ENCODE results near the gene GNAL. TPM values are rescaled to one million over a fixed set of nuclear protein-coding genes. Genes with fewer than 3 reads are reported as not detected.

GNAL gene
- total and polyA plus RNA-seq, 2 donors from 2014 or later = 1.8 to 9.7 TPM

DNA sequence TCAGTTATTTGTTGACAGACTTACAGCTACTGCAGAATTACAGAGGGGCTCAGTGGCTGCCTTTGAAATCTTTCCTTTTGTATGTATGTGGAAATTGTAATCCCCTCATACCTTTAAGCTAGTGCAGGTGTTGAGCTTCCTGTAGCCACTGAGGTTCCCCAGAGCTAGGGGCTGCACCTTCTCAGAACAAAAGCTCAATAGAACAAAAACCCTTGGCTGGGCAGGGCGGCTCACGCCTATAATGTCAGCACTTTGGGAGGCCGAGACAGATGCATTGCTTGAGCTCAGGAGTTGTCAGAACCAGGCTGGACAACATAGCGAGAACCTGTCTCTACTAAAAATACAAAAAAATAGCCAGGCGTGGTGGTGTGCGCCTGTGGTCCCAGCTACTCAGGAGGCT lies 120.8 kb downstream of the GNAL start:
- no peak overlapping the region for H3K27ac ChIP-seq (ENCODE audit: low read depth in 2 of 2, low read length in 2 of 2)
- TF ChIP-seq, protein P1, sequence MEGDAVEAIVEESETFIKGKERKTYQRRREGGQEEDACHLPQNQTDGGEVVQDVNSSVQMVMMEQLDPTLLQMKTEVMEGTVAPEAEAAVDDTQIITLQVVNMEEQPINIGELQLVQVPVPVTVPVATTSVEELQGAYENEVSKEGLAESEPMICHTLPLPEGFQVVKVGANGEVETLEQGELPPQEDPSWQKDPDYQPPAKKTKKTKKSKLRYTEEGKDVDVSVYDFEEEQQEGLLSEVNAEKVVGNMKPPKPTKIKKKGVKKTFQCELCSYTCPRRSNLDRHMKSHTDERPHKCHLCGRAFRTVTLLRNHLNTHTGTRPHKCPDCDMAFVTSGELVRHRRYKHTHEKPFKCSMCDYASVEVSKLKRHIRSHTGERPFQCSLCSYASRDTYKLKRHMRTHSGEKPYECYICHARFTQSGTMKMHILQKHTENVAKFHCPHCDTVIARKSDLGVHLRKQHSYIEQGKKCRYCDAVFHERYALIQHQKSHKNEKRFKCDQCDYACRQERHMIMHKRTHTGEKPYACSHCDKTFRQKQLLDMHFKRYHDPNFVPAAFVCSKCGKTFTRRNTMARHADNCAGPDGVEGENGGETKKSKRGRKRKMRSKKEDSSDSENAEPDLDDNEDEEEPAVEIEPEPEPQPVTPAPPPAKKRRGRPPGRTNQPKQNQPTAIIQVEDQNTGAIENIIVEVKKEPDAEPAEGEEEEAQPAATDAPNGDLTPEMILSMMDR (IDR thresholded peaks at IDR 0.05; ENCODE audit: borderline replicate concordance, extremely low read depth, insufficient read depth) = no peak
- DNase-seq = no peak
- no peaks in the 10 kb centered on the region for H3K27me3 ChIP-seq (ENCODE audit: control insufficient read depth, insufficient read depth, low read length)
- H3K9ac ChIP-seq (ENCODE audit: low read length in 3 of 3) = no peak overlapping the region
- no peak overlapping the region for H3K4me3 ChIP-seq (ENCODE audit: low read length in 3 of 3)
- H3K4me1 ChIP-seq (ENCODE audit: control insufficient read depth in 2 of 3, insufficient read depth in 2 of 3, low read depth in 1 of 3, low read length in 3 of 3) = no peaks in the 10 kb centered on the region
- intact Hi-C loops (cut with DNase I) = no loop called here
- FAIRE-seq = no peak
- H3K9me3 ChIP-seq (ENCODE audit: control insufficient read depth in 2 of 3, insufficient read depth in 1 of 3, low read length in 3 of 3) = no peaks in the 10 kb centered on the region
- no peaks in the 10 kb centered on the region for H3K36me3 ChIP-seq (ENCODE audit: control insufficient read depth in 2 of 3, insufficient read depth in 3 of 3, low read length in 3 of 3)

DNA sequence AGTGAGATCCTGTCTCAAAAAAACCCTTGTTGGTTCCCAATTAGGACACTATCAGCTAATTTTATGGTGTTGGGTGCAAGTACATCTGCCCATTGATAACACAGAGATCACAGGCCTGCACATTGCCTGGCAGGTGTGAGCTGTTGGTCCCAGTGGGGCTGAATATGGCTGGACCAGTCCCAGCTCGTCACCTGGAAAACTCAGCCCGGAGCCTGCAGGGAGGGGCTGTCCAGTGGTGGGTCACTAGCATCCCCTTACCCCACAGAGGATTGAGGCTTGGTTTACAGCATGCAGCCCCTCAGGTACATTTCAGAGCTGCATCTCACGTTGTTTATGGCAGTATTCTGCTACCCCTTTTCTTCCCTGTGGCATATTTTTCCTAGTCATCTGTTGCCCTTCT lies 121.3 kb downstream of the GNAL start:
- H3K9ac ChIP-seq (ENCODE audit: low read length in 3 of 3) = no peak overlapping the region
- TF ChIP-seq, protein P1 (IDR thresholded peaks at IDR 0.05; ENCODE audit: borderline replicate concordance, extremely low read depth, insufficient read depth) = no peak
- FAIRE-seq (no peak), DNase-seq (no peak)
- no peaks in the 10 kb centered on the region for H3K36me3 ChIP-seq (ENCODE audit: control insufficient read depth in 2 of 3, insufficient read depth in 3 of 3, low read length in 3 of 3)
- no peaks in the 10 kb centered on the region for H3K9me3 ChIP-seq (ENCODE audit: control insufficient read depth in 2 of 3, insufficient read depth in 1 of 3, low read length in 3 of 3)
- intact Hi-C loops (cut with DNase I) = no loop called here
- no peak overlapping the region for H3K4me3 ChIP-seq (ENCODE audit: low read length in 3 of 3)
- H3K27ac ChIP-seq (ENCODE audit: low read depth in 2 of 2, low read length in 2 of 2) = no peak overlapping the region
- H3K4me1 ChIP-seq (ENCODE audit: control insufficient read depth in 2 of 3, insufficient read depth in 2 of 3, low read depth in 1 of 3, low read length in 3 of 3) = no peaks in the 10 kb centered on the region
- no peaks in the 10 kb centered on the region for H3K27me3 ChIP-seq (ENCODE audit: control insufficient read depth, insufficient read depth, low read length)

DNA sequence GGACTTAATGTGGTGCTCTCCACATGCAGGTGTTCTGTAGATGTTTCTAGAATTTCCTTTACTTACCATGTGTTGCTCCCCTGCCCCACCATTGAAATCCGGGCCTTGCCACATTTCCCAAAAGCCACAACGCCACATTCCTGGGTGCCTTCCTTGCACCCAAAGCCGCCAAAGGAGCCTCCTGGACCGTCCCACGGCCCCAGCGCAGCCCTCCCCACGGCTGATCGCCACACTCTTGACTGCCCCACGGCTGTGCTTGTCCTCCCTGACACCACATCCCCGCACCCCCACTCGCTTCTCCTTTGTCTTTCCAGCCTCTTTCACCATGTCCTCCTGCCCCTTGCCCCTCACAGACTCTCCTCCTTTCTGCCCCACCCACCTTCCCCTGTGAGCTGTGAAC lies 121.9 kb downstream of the GNAL start:
- intact Hi-C loops (cut with DNase I) = no loop called here
- FAIRE-seq = no peak
- H3K9me3 ChIP-seq (ENCODE audit: control insufficient read depth in 2 of 3, insufficient read depth in 1 of 3, low read length in 3 of 3) = no peaks in the 10 kb centered on the region
- no peaks in the 10 kb centered on the region for H3K27me3 ChIP-seq (ENCODE audit: control insufficient read depth, insufficient read depth, low read length)
- no peak overlapping the region for H3K4me3 ChIP-seq (ENCODE audit: low read length in 3 of 3)
- TF ChIP-seq, protein P1 (IDR thresholded peaks at IDR 0.05; ENCODE audit: borderline replicate concordance, extremely low read depth, insufficient read depth) = no peak
- H3K9ac ChIP-seq (ENCODE audit: low read length in 3 of 3) = no peak overlapping the region
- H3K27ac ChIP-seq (ENCODE audit: low read depth in 2 of 2, low read length in 2 of 2) = no peak overlapping the region
- H3K36me3 ChIP-seq (ENCODE audit: control insufficient read depth in 2 of 3, insufficient read depth in 3 of 3, low read length in 3 of 3) = no peaks in the 10 kb centered on the region
- no peak for DNase-seq
- H3K4me1 ChIP-seq (ENCODE audit: control insufficient read depth in 2 of 3, insufficient read depth in 2 of 3, low read depth in 1 of 3, low read length in 3 of 3) = no peaks in the 10 kb centered on the region

DNA sequence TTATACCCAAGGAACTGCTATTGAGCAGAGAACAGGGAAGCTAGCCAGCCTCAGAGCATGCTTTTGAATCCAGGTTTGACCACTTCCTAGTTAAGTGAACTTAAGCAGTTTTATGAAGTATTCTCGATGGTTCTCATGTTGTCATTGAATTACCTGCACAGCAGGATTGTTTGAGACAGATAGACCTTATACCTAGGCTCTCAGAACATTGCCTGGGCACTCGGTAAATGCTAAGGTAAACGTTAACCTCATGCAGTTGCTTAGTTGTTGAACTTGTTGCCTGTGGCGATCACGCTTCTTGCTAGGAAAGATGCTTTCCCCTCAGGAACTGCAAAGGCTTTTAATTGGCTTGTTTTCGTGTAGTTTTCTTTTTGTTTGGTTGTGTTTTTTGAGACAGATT lies 128.2 kb downstream of the GNAL start:
- DNase-seq (no peak), FAIRE-seq (no peak)
- intact Hi-C loops (cut with DNase I) = no loop called here
- Histone ChIP-seq H3K27ac (ENCODE audit: low read depth in 2 of 2, low read length in 2 of 2) (no peak overlapping the region), H3K9me3 (ENCODE audit: control insufficient read depth in 2 of 3, insufficient read depth in 1 of 3, low read length in 3 of 3) (no peaks in the 10 kb centered on the region), H3K4me3 (ENCODE audit: low read length in 3 of 3) (no peak overlapping the region), H3K36me3 (ENCODE audit: control insufficient read depth in 2 of 3, insufficient read depth in 3 of 3, low read length in 3 of 3) (no peaks in the 10 kb centered on the region), H3K9ac (ENCODE audit: low read length in 3 of 3) (no peak overlapping the region), H3K4me1 (ENCODE audit: control insufficient read depth in 2 of 3, insufficient read depth in 2 of 3, low read depth in 1 of 3, low read length in 3 of 3) (no peaks in the 10 kb centered on the region), H3K27me3 (ENCODE audit: control insufficient read depth, insufficient read depth, low read length) (no peaks in the 10 kb centered on the region)
- TF ChIP-seq, protein P1 (IDR thresholded peaks at IDR 0.05; ENCODE audit: borderline replicate concordance, extremely low read depth, insufficient read depth) = no peak

Measured in kidney (tissue), 14 donors.